ENCODE results near the gene ARHGAP42.

- TF ChIP-seq, protein P1, sequence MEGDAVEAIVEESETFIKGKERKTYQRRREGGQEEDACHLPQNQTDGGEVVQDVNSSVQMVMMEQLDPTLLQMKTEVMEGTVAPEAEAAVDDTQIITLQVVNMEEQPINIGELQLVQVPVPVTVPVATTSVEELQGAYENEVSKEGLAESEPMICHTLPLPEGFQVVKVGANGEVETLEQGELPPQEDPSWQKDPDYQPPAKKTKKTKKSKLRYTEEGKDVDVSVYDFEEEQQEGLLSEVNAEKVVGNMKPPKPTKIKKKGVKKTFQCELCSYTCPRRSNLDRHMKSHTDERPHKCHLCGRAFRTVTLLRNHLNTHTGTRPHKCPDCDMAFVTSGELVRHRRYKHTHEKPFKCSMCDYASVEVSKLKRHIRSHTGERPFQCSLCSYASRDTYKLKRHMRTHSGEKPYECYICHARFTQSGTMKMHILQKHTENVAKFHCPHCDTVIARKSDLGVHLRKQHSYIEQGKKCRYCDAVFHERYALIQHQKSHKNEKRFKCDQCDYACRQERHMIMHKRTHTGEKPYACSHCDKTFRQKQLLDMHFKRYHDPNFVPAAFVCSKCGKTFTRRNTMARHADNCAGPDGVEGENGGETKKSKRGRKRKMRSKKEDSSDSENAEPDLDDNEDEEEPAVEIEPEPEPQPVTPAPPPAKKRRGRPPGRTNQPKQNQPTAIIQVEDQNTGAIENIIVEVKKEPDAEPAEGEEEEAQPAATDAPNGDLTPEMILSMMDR (IDR thresholded peaks at IDR 0.05): no peak
- TF ChIP-seq POLR2A (IDR thresholded peaks at IDR 0.05): no peak
Observed at GRCh38 chr11:101028644-101029043, 341.6 kb downstream of the ARHGAP42 start.

Data from adrenal gland (tissue), 5 donors.